RWPE1 (cell line): ENCODE measurements around the gene KDM2A.

ENCODE experiments used
- CTCF ChIA-PET: fragments of 350-600 bp; sonication (Branson Sonifier 250); formaldehyde crosslinking; extraction: SDS; loops from one replicate; lab custom pipeline; 2021; lab: Yijun Ruan, JAX
- POLR2A ChIA-PET: fragments of 400-600 bp; formaldehyde crosslinking; extraction: SDS; loops from one replicate; lab custom pipeline; 2020; ENCODE audit warnings: antibody characterized with exemption; ENCODE audit not compliant: low non-redundant PET; lab: Yijun Ruan, JAX
- DNase-seq: peaks from one replicate; pipeline ENCODE4 v3.0.0; 2012; ENCODE audit warnings: low spot score
- H3K27ac ChIP-seq: fragments of 450-650 bp; 2 replicates; pipeline ENCODE4 v1.5.1; 2017
- CTCF ChIP-seq: fragments of 450-650 bp; conservative IDR thresholded peaks from 2 replicates; pipeline ENCODE4 v1.5.1; 2017; ENCODE audit warnings: low read depth, mild to moderate bottlenecking

Gene KDM2A

GRCh38 chr11:67146516-67147226 is 27.6 kb downstream of the KDM2A start:
- ChIA-PET POLR2A (no interaction called here), CTCF (no interaction called here)
- peak overlapping the region; percentile 11; the same call in 1 of the 2 replicates for H3K27ac ChIP-seq
- no peak for TF ChIP-seq CTCF
- no peak for DNase-seq

GRCh38 chr11:67153971-67154370 is 34.9 kb downstream of the KDM2A start:
- DNase-seq: no peak
- TF ChIP-seq CTCF: no peak
- CTCF ChIA-PET: interaction anchor here (0.6 kb wide), 1 partner anchor 14 kb away, joined by 3 read pairs; no protein-coding TSS in a partner anchor
- POLR2A ChIA-PET: no interaction called here
- no peak overlapping the region for H3K27ac ChIP-seq

- no peak for DNase-seq
- TF ChIP-seq CTCF: no peak
- H3K27ac ChIP-seq: peak overlapping the region; percentile 12; the same call in 1 of the 2 replicates
- POLR2A ChIA-PET: no interaction called here
- CTCF ChIA-PET: no interaction called here
Observed at GRCh38 chr11:67154726-67155125, 35.7 kb downstream of the KDM2A start.

GRCh38 chr11:67157691-67158090 is 38.6 kb downstream of the KDM2A start:
- H3K27ac ChIP-seq: peak overlapping the region; percentile 35; the same call in 1 of the 2 replicates
- ChIA-PET POLR2A (no interaction called here), CTCF (interaction anchor here (0.6 to 0.7 kb wide), 4 partner anchors 75 to 1938 kb away, joined by 3 to 5 read pairs (median 3); no protein-coding TSS in a partner anchor)
- DNase-seq: no peak
- no peak for TF ChIP-seq CTCF

GRCh38 chr11:67158221-67158620 is 39.2 kb downstream of the KDM2A start:
- ChIA-PET CTCF (interaction anchor here (0.6 kb wide), 1 partner anchor 114 kb away, joined by 3 read pairs; no protein-coding TSS in a partner anchor), POLR2A (no interaction called here)
- no peak for TF ChIP-seq CTCF
- no peak for DNase-seq
- no peak overlapping the region for H3K27ac ChIP-seq

GRCh38 chr11:67160045-67160444 is 41.0 kb downstream of the KDM2A start:
- no peak overlapping the region for H3K27ac ChIP-seq
- ChIA-PET POLR2A (no interaction called here), CTCF (interaction anchor here (1.0 kb wide), 1 partner anchor 79 kb away, joined by 3 read pairs; no protein-coding TSS in a partner anchor)
- no peak for TF ChIP-seq CTCF
- DNase-seq: no peak
